Kidney (tissue), 14 donors: ENCODE results near the gene PDLIM3. TPM values are rescaled to one million over a fixed set of nuclear protein-coding genes. Genes with fewer than 3 reads are reported as not detected.
"Not testable (repeated sequence)": the region's sequence is repeated elsewhere in the genome, so short reads cannot be mapped to it uniquely, and the experiment has no call there.

Source experiments
- DNase-seq, 5 donors: peaks; one replicate each; pipeline ENCODE4 v3.0.0-alpha.2; 2013 to 2020
- FAIRE-seq: peaks from 2 replicates; lab custom pipeline; 2012; peaks lifted over from hg19 to GRCh38; lab: Jason Lieb, UNC
- H3K27ac ChIP-seq, 2 donors: one replicate each; pipeline ENCODE4 v1.7.0; 2013; ENCODE audit warnings: low read depth in 2 of 2, low read length in 2 of 2, inconsistent platforms in 1 of 2
- H3K27me3 ChIP-seq: one replicate; pipeline ENCODE4 v1.7.1; 2013; ENCODE audit warnings: low read length, inconsistent platforms; ENCODE audit not compliant: control insufficient read depth, insufficient read depth
- H3K36me3 ChIP-seq, 3 donors: one replicate each; pipeline versions ENCODE4 v1.7.0 to v1.7.1; 2013; ENCODE audit warnings: low read length in 3 of 3, control low read depth in 1 of 3, inconsistent platforms in 1 of 3; ENCODE audit not compliant: insufficient read depth in 3 of 3, control insufficient read depth in 2 of 3
- H3K4me1 ChIP-seq, 3 donors: one replicate each; pipeline versions ENCODE4 v1.7.0 to v1.7.1; 2013; ENCODE audit warnings: low read length in 3 of 3, inconsistent platforms in 1 of 3, low read depth in 1 of 3; ENCODE audit not compliant: control insufficient read depth in 2 of 3, insufficient read depth in 2 of 3
- H3K4me3 ChIP-seq, 3 donors: one replicate each; pipeline versions ENCODE4 v1.7.0 to v1.8.1; 2013; ENCODE audit warnings: low read length in 3 of 3, control low read depth in 1 of 3, inconsistent platforms in 1 of 3
- H3K9ac ChIP-seq, 3 donors: one replicate each; pipeline versions ENCODE4 v1.7.0 to v1.7.1; 2013; ENCODE audit warnings: low read length in 3 of 3, control low read depth in 1 of 3, inconsistent platforms in 1 of 3
- H3K9me3 ChIP-seq, 3 donors: one replicate each; pipeline versions ENCODE4 v1.7.0 to v1.7.1; 2013; ENCODE audit warnings: low read length in 3 of 3, control low read depth in 1 of 3, inconsistent platforms in 1 of 3; ENCODE audit not compliant: control insufficient read depth in 2 of 3, insufficient read depth in 1 of 3
- intact Hi-C: fragments of 100-400 bp; cut with DNase I; formaldehyde crosslinking; loops from one replicate; pipeline ENCODE4 v1.11.1; 2022
- polyA plus RNA-seq: library from polyadenylated mRNA; stranded (reverse); fragments of 350-450 nt; fragmentation: Illumina TruSeq; extraction: RNeasy Lipid Tissue Mini Kit (QIAGEN cat#74804); gene quantifications from one replicate; pipeline ENCODE4 v1.2.3, GENCODE V29; 2014; ENCODE audit warnings: low read depth, low replicate concordance; ENCODE audit not compliant: insufficient read depth
- total RNA-seq: library from RNA; stranded (reverse); fragmentation: NEBNext Ultra II Directional; extraction: Animal tissue kit (Norgen Biotek cat#: 25700); gene quantifications from one replicate; pipeline ENCODE4 v1.2.1, GENCODE V29; 2021
- TF ChIP-seq, protein P1 (sequence below): IDR thresholded peaks from 3 replicates; pipeline ENCODE4 v1.5.1; 2012; ENCODE audit warnings: mild to moderate bottlenecking, moderate library complexity, borderline replicate concordance; ENCODE audit not compliant: insufficient read depth; ENCODE audit errors: extremely low read depth
- donor health status: control.
- donor health status: control.
- donor health status: control.
- donor health status: control.
- donor health status: control.
- donor health status: DM: yes; HTN: yes; CAD: no.
- donor health status: Normal renal cell carcinoma (clear cell type).

The PDLIM3 gene
- total and polyA plus RNA-seq, 2 donors from 2014 or later = 10.8 to 19.6 TPM

DNA sequence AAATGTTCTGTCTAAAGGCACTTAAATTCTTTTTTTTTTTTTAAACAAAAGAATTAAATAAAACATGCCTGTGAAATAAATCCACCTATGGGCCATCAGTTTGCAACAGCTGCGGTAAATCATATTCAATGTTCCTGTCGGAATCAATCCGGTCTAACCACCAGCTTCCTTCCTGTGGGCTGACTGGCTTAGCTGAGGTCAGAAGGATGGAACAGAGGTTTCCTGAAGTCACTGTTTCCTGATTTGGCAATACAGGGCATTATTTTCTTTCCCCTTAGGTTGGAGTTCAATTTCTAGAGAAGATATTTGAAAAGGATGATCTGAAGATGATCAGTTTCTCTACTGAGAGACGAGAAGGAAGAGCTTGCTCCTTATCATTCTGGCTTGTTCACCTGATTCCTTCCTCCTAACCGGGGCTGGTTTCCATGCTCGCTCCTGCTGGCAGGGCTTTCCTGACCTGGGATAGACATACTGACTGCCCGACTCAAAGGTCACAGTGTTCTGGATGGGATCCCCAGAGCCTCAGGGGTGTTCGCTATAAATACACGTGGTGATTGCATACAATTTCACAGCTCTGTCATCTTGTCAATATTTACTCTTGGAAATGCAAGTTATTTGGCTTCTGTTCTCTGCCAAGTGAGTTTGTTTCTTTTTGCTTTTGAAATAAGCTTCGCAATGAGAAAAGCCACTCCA is 21.7 kb downstream of the PDLIM3 start:
- DNase-seq = peak in 1 of 5 donors; percentile 34
- intact Hi-C loops = no loop called here
- Histone ChIP-seq H3K4me1 (no peaks in the 10 kb centered on the region), H3K27me3 (no peaks in the 10 kb centered on the region), H3K27ac (no peak overlapping the region), H3K9me3 (no peaks in the 10 kb centered on the region), H3K9ac (no peak overlapping the region), H3K36me3 (no peaks in the 10 kb centered on the region), H3K4me3 (no peak overlapping the region)
- TF ChIP-seq, protein P1, sequence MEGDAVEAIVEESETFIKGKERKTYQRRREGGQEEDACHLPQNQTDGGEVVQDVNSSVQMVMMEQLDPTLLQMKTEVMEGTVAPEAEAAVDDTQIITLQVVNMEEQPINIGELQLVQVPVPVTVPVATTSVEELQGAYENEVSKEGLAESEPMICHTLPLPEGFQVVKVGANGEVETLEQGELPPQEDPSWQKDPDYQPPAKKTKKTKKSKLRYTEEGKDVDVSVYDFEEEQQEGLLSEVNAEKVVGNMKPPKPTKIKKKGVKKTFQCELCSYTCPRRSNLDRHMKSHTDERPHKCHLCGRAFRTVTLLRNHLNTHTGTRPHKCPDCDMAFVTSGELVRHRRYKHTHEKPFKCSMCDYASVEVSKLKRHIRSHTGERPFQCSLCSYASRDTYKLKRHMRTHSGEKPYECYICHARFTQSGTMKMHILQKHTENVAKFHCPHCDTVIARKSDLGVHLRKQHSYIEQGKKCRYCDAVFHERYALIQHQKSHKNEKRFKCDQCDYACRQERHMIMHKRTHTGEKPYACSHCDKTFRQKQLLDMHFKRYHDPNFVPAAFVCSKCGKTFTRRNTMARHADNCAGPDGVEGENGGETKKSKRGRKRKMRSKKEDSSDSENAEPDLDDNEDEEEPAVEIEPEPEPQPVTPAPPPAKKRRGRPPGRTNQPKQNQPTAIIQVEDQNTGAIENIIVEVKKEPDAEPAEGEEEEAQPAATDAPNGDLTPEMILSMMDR = no peak
- FAIRE-seq = no peak

DNA sequence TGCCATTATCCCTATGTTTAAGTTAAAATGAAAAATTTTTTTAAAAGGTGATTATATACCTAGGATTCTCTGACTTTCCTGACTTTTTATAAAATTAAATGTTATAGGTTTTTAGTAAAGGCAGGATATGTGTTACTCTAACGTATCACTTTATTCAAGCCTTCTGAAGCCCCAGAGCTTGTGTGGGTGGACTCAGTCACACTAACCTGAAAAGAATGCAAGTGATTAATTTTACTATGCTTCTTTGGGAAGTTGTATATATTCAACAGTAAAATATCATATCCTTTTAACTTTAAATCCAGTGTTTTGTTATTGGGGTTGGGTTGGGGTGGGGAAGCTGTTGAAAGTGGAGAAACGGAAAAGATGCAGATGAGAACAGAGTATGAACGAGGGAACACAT is 22.8 kb downstream of the PDLIM3 start:
- no peaks in the 10 kb centered on the region for H3K36me3 ChIP-seq
- intact Hi-C loops = no loop called here
- DNase-seq (no peak), FAIRE-seq (no peak)
- no peak overlapping the region for H3K4me3 ChIP-seq
- H3K9ac ChIP-seq = no peak overlapping the region
- H3K9me3 ChIP-seq = no peaks in the 10 kb centered on the region
- H3K27me3 ChIP-seq = no peaks in the 10 kb centered on the region
- H3K4me1 ChIP-seq = no peaks in the 10 kb centered on the region
- TF ChIP-seq, protein P1 = no peak
- no peak overlapping the region for H3K27ac ChIP-seq

DNA sequence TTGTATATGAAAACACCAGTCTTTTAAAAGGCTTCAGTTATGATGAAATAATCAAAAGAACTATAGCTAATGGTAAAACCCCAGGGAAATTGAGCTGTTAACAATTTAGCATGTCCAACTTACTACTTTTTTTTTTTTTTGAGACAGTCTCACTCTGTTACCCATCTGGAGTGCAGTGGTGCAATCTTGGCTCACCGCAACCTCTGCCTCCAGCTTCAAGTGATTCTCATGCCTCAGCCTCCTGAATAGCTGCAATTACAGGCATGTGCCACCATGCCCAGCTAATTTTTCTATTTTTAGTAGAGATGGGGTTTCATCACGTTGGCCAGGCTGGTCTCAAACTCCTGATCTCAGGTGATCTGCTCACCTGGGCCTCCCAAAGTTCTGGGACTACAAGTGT is 24.1 kb downstream of the PDLIM3 start:
- H3K36me3 ChIP-seq, H3K27ac ChIP-seq, H3K4me3 ChIP-seq, FAIRE-seq, intact Hi-C loops, H3K27me3 ChIP-seq, H3K9ac ChIP-seq, H3K4me1 ChIP-seq, DNase-seq, H3K9me3 ChIP-seq: not testable (repeated sequence)

DNA sequence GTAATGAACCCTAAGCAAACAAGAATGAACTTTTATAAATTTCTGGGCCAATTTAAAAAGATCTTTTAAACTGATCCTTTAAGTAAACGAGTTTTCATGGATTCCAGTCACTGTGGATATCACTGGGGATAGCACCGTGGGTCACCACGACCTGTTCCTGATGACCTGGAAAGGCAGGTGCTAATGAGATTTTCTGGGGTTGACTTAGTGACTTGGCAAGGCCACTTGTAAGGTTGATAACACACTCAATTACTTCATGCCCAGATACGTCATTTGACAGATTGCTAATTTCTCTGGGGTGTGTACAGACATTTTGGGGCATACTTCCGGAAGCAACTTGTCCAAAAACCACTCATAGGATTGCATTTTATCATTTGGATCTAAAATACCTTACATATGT is 24.5 kb downstream of the PDLIM3 start:
- Histone ChIP-seq H3K27ac (no peak overlapping the region), H3K4me1 (no peaks in the 10 kb centered on the region), H3K36me3 (no peaks in the 10 kb centered on the region), H3K9me3 (no peaks in the 10 kb centered on the region), H3K4me3 (no peak overlapping the region), H3K9ac (no peak overlapping the region), H3K27me3 (no peaks in the 10 kb centered on the region)
- FAIRE-seq (no peak), DNase-seq (no peak)
- intact Hi-C loops = no loop called here
- TF ChIP-seq, protein P1 = no peak
